IgD-negative memory B cell (primary cell): ENCODE results near the gene SLC1A6. TPM values are rescaled to one million over a fixed set of nuclear protein-coding genes. Genes with fewer than 3 reads are reported as not detected.
"Not testable (repeated sequence)": the region's sequence is repeated elsewhere in the genome, so short reads cannot be mapped to it uniquely, and the experiment has no call there.

Source experiments
- H3K27ac Mint-ChIP-seq, 3 donors: one replicate each; pipeline ENCODE4 v1.8.0; 2020 to 2022; ENCODE audit warnings: mild to moderate bottlenecking in 3 of 3, mixed read lengths in 3 of 3, moderate library complexity in 1 of 3
- H3K27me3 Mint-ChIP-seq: one replicate; pipeline ENCODE4 v1.8.0; 2021; ENCODE audit warnings: mixed read lengths
- H3K36me3 Mint-ChIP-seq: one replicate; pipeline ENCODE4 v1.8.0; 2020; ENCODE audit warnings: mild to moderate bottlenecking, mixed read lengths
- H3K4me1 Mint-ChIP-seq, 3 donors: one replicate each; pipeline ENCODE4 v1.8.0; 2020 to 2022; ENCODE audit warnings: mixed read lengths in 3 of 3, mild to moderate bottlenecking in 1 of 3
- H3K4me3 Mint-ChIP-seq, 4 donors: one replicate each; pipeline ENCODE4 v1.8.0; 2020 to 2022; ENCODE audit warnings: mild to moderate bottlenecking in 4 of 4, mixed read lengths in 4 of 4, moderate library complexity in 3 of 4
- H3K9me3 Mint-ChIP-seq, 3 donors: one replicate each; pipeline ENCODE4 v1.8.0; 2020 to 2021; ENCODE audit warnings: mixed read lengths in 3 of 3, mild to moderate bottlenecking in 1 of 3
- polyA plus RNA-seq: library from polyadenylated mRNA; unstranded; fragments of 300-500 nt; fragmentation: Illumina TruSeq; gene quantifications from one replicate; pipeline ENCODE4 v1.2.3, GENCODE V29; 2021

Gene SLC1A6
- not detected for polyA plus RNA-seq

GRCh38 chr19:14979476-14980255 is at the start of gene SLC1A6:
Gene SLC1A6, minus strand, starts transcription at chr19:14979864. Its CDS starts 6,954 bp downstream, at chr19:14972910.
- Mint-ChIP-seq H3K4me1 (peaks cover 0 to 9% (median 0%) of the 10 kb centered on the region in 3 donors), H3K27ac (peak within 1 kb of the TSS in 1 of 3 donors; percentile 36), H3K36me3 (peaks cover 2% of the 10 kb centered on the region)

GRCh38 chr19:15028490-15028889 is 48.8 kb upstream of the SLC1A6 start:
- Mint-ChIP-seq H3K36me3 (peaks cover 2% of the 10 kb centered on the region), H3K4me3 (no peak overlapping the region), H3K9me3 (peaks cover 0 to 7% (median 3%) of the 10 kb centered on the region in 3 donors), H3K4me1 (no peaks in the 10 kb centered on the region), H3K27me3 (peaks cover 9% of the 10 kb centered on the region), H3K27ac (no peak overlapping the region)

More at GRCh38 chr19:14979476-14980255, at the start of gene SLC1A6:
- Mint-ChIP-seq H3K4me3 (peak within 1 kb of the TSS in 1 of 4 donors; percentile 17), H3K27me3 (peaks cover 18% of the 10 kb centered on the region), H3K9me3 (peaks cover 0 to 5% (median 0%) of the 10 kb centered on the region in 3 donors)

- Mint-ChIP-seq H3K27ac (no peak overlapping the region), H3K27me3 (peaks cover 3% of the 10 kb centered on the region), H3K36me3 (peaks cover 2% of the 10 kb centered on the region), H3K4me1 (no peaks in the 10 kb centered on the region), H3K9me3 (no peaks in the 10 kb centered on the region), H3K4me3 (no peak overlapping the region)
These were observed 45.6 kb upstream of the SLC1A6 start for GRCh38 chr19:15025217-15025616.

GRCh38 chr19:15022752-15023151 is 43.1 kb upstream of the SLC1A6 start:
- no peaks in the 10 kb centered on the region for H3K4me1 Mint-ChIP-seq

GRCh38 chr19:15021286-15022007 is 41.8 kb upstream of the SLC1A6 start:
- peaks cover 0 to 2% (median 0%) of the 10 kb centered on the region in 3 donors for H3K4me1 Mint-ChIP-seq
- no peaks in the 10 kb centered on the region for H3K36me3 Mint-ChIP-seq
- no peak overlapping the region for H3K27ac Mint-ChIP-seq

More at GRCh38 chr19:15022752-15023151, 43.1 kb upstream of the SLC1A6 start:
- H3K27me3 Mint-ChIP-seq = peaks cover 8% of the 10 kb centered on the region
- no peaks in the 10 kb centered on the region for H3K36me3 Mint-ChIP-seq
- H3K9me3 Mint-ChIP-seq = no peaks in the 10 kb centered on the region
- H3K27ac Mint-ChIP-seq = no peak overlapping the region
- H3K4me3 Mint-ChIP-seq = no peak overlapping the region

GRCh38 chr19:15018836-15019235 is 39.2 kb upstream of the SLC1A6 start:
- not testable (repeated sequence) for H3K9me3 Mint-ChIP-seq, H3K27ac Mint-ChIP-seq, H3K4me3 Mint-ChIP-seq, H3K4me1 Mint-ChIP-seq, H3K36me3 Mint-ChIP-seq
- peaks cover 16% of the 10 kb centered on the region for H3K27me3 Mint-ChIP-seq

More at GRCh38 chr19:15021286-15022007, 41.8 kb upstream of the SLC1A6 start:
- Mint-ChIP-seq H3K4me3 (no peak overlapping the region), H3K9me3 (peaks cover 0 to 3% (median 0%) of the 10 kb centered on the region in 3 donors), H3K27me3 (peaks cover 14% of the 10 kb centered on the region)

- Mint-ChIP-seq H3K4me1 (peaks cover 0 to 2% (median 0%) of the 10 kb centered on the region in 3 donors), H3K36me3 (no peaks in the 10 kb centered on the region), H3K4me3 (no peak overlapping the region), H3K27me3 (peaks cover 25% of the 10 kb centered on the region), H3K27ac (no peak overlapping the region), H3K9me3 (peaks cover 0 to 7% (median 2%) of the 10 kb centered on the region in 3 donors)
These were observed 36.4 kb upstream of the SLC1A6 start for GRCh38 chr19:15015946-15016542.

- peaks cover 35% of the 10 kb centered on the region for H3K27me3 Mint-ChIP-seq
- H3K4me3 Mint-ChIP-seq = no peak overlapping the region
- H3K27ac Mint-ChIP-seq = no peak overlapping the region
These were observed 34.9 kb upstream of the SLC1A6 start for GRCh38 chr19:15014579-15014978.

GRCh38 chr19:15010501-15011300 is 31.0 kb upstream of the SLC1A6 start:
- Mint-ChIP-seq H3K36me3 (no peaks in the 10 kb centered on the region), H3K27me3 (peaks cover 26% of the 10 kb centered on the region), H3K4me3 (no peak overlapping the region), H3K9me3 (peaks cover 2 to 4% (median 4%) of the 10 kb centered on the region in 3 donors), H3K4me1 (peaks cover 0 to 1% (median 0%) of the 10 kb centered on the region in 3 donors), H3K27ac (no peak overlapping the region)

More at GRCh38 chr19:15014579-15014978, 34.9 kb upstream of the SLC1A6 start:
- H3K36me3 Mint-ChIP-seq = no peaks in the 10 kb centered on the region
- H3K9me3 Mint-ChIP-seq = peaks cover 0 to 7% (median 2%) of the 10 kb centered on the region in 3 donors
- H3K4me1 Mint-ChIP-seq = peaks cover 0 to 2% (median 0%) of the 10 kb centered on the region in 3 donors

- Mint-ChIP-seq H3K27me3 (peaks cover 22% of the 10 kb centered on the region), H3K4me1 (peaks cover 0 to 1% (median 0%) of the 10 kb centered on the region in 3 donors), H3K4me3 (no peak overlapping the region), H3K9me3 (peaks cover 0 to 4% (median 0%) of the 10 kb centered on the region in 3 donors), H3K36me3 (no peaks in the 10 kb centered on the region), H3K27ac (no peak overlapping the region)
These were observed 28.6 kb upstream of the SLC1A6 start for GRCh38 chr19:15008308-15008707.

GRCh38 chr19:14997981-14998380 is 18.3 kb upstream of the SLC1A6 start:
- H3K4me3 Mint-ChIP-seq = peak overlapping the region in 1 of 4 donors; percentile 4
- H3K27me3 Mint-ChIP-seq = peaks cover 22% of the 10 kb centered on the region
- no peak overlapping the region for H3K27ac Mint-ChIP-seq
- H3K4me1 Mint-ChIP-seq = no peaks in the 10 kb centered on the region
- no peaks in the 10 kb centered on the region for H3K36me3 Mint-ChIP-seq
- H3K9me3 Mint-ChIP-seq = peaks cover 0 to 3% (median 2%) of the 10 kb centered on the region in 3 donors

GRCh38 chr19:14992780-14993179 is 13.1 kb upstream of the SLC1A6 start:
- H3K9me3 Mint-ChIP-seq = peaks cover 2 to 6% (median 5%) of the 10 kb centered on the region in 3 donors
- no peak overlapping the region for H3K4me3 Mint-ChIP-seq
- H3K27ac Mint-ChIP-seq = no peak overlapping the region
- peaks cover 11% of the 10 kb centered on the region for H3K27me3 Mint-ChIP-seq
- no peaks in the 10 kb centered on the region for H3K4me1 Mint-ChIP-seq
- peaks cover 1% of the 10 kb centered on the region for H3K36me3 Mint-ChIP-seq

GRCh38 chr19:14985133-14985532 is 5.5 kb upstream of the SLC1A6 start:
- H3K27ac Mint-ChIP-seq = no peak overlapping the region

GRCh38 chr19:14978161-14978776 is 1.4 kb downstream of the SLC1A6 start:
- peaks cover 23% of the 10 kb centered on the region for H3K27me3 Mint-ChIP-seq
- H3K4me1 Mint-ChIP-seq = peaks cover 0 to 9% (median 0%) of the 10 kb centered on the region in 3 donors
- no peak overlapping the region for H3K4me3 Mint-ChIP-seq
- no peaks in the 10 kb centered on the region for H3K36me3 Mint-ChIP-seq
- peaks cover 0 to 5% (median 0%) of the 10 kb centered on the region in 3 donors for H3K9me3 Mint-ChIP-seq
- H3K27ac Mint-ChIP-seq = no peak overlapping the region

More at GRCh38 chr19:14985133-14985532, 5.5 kb upstream of the SLC1A6 start:
- H3K4me1 Mint-ChIP-seq = peaks cover 0 to under 1% (median 0%) of the 10 kb centered on the region in 3 donors
- H3K27me3 Mint-ChIP-seq = peaks cover 18% of the 10 kb centered on the region
- peaks cover 2% of the 10 kb centered on the region for H3K36me3 Mint-ChIP-seq
- peaks cover 2 to 6% (median 3%) of the 10 kb centered on the region in 3 donors for H3K9me3 Mint-ChIP-seq
- H3K4me3 Mint-ChIP-seq = no peak overlapping the region
